ENCODE data around the gene ADARB2.

ADARB2 gene

GRCh38 chr10:1644191-1644711, 93.1 kb downstream of the ADARB2 start:
- Histone ChIP-seq H3K9me3 (ENCODE audit: severe bottlenecking) (no peaks in the 10 kb centered on the region), H3K4me1 (ENCODE audit: insufficient read depth, poor library complexity, severe bottlenecking) (no peaks in the 10 kb centered on the region), H3K36me3 (ENCODE audit: low read depth) (no peaks in the 10 kb centered on the region), H3K27ac (ENCODE audit: poor library complexity, severe bottlenecking) (no peak overlapping the region), H3K4me3 (ENCODE audit: severe bottlenecking) (no peak overlapping the region), H3K27me3 (ENCODE audit: insufficient read depth, poor library complexity, severe bottlenecking) (no peaks in the 10 kb centered on the region)
- TF ChIP-seq CTCF (IDR thresholded peaks at IDR 0.05; ENCODE audit: poor library complexity, severe bottlenecking): no peak
- no peak for ATAC-seq (ENCODE audit: low read depth)
- no peak for DNase-seq (ENCODE audit: low spot score)

DNA sequence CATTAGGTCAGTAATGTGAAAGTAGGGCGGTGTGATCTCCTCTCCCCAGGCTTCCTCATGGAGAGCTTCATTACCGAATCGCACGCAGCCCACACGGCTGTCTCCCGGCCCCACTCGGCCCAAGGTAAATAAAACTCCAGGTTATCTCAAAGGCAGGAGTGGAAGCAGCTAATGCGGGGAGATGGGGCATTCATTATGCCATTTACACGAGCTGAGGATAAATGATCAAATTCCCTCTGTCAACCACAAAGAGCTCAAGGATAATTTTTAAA, 93.5 kb downstream of the ADARB2 start:
- DNase-seq (ENCODE audit: low spot score) (no peak), ATAC-seq (ENCODE audit: low read depth) (no peak)
- TF ChIP-seq CTCF (IDR thresholded peaks at IDR 0.05; ENCODE audit: poor library complexity, severe bottlenecking): no peak
- Histone ChIP-seq H3K27ac (ENCODE audit: poor library complexity, severe bottlenecking) (no peak overlapping the region), H3K4me1 (ENCODE audit: insufficient read depth, poor library complexity, severe bottlenecking) (no peaks in the 10 kb centered on the region), H3K27me3 (ENCODE audit: insufficient read depth, poor library complexity, severe bottlenecking) (no peaks in the 10 kb centered on the region), H3K4me3 (ENCODE audit: severe bottlenecking) (no peak overlapping the region), H3K36me3 (ENCODE audit: low read depth) (no peaks in the 10 kb centered on the region), H3K9me3 (ENCODE audit: severe bottlenecking) (no peaks in the 10 kb centered on the region)

GRCh38 chr10:1643161-1643907, 94.0 kb downstream of the ADARB2 start:
- DNase-seq (ENCODE audit: low spot score) (no peak), ATAC-seq (ENCODE audit: low read depth) (0 out of 3 replicates have a peak, but pooled peaks have one; percentile 40)
- H3K4me1 ChIP-seq (ENCODE audit: insufficient read depth, poor library complexity, severe bottlenecking): no peaks in the 10 kb centered on the region
- no peaks in the 10 kb centered on the region for H3K27me3 ChIP-seq (ENCODE audit: insufficient read depth, poor library complexity, severe bottlenecking)
- no peaks in the 10 kb centered on the region for H3K9me3 ChIP-seq (ENCODE audit: severe bottlenecking)
- no peak overlapping the region for H3K27ac ChIP-seq (ENCODE audit: poor library complexity, severe bottlenecking)
- no peaks in the 10 kb centered on the region for H3K36me3 ChIP-seq (ENCODE audit: low read depth)
- no peak overlapping the region for H3K4me3 ChIP-seq (ENCODE audit: severe bottlenecking)
- TF ChIP-seq CTCF (IDR thresholded peaks at IDR 0.05; ENCODE audit: poor library complexity, severe bottlenecking): no peak

DNA sequence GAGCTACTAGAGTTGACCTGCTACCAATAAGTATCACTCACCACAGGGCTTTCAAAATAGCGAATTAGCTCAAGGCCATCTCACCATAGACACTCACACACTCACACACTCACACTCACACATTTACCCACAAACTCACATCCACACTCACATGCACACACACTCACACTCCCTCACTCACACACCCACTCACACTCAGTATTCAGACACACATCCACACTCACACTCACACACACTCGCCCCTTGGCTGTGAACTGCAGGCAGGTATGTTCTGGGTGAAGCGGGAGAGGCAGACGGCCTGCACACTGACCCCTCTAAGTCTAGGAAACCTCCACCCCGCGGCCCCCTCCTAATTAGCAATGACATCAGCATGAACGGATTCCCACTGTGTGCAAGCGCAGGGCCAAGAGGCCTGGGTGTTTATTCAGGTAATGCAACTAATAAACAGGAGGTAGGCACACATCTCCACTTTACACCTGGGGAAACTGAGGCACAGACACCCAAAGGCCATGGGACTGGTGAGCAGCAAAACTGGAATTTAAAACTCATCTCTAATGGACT, 94.6 kb downstream of the ADARB2 start:
- Histone ChIP-seq H3K4me3 (ENCODE audit: severe bottlenecking) (no peak overlapping the region), H3K4me1 (ENCODE audit: insufficient read depth, poor library complexity, severe bottlenecking) (no peaks in the 10 kb centered on the region), H3K9me3 (ENCODE audit: severe bottlenecking) (no peaks in the 10 kb centered on the region), H3K27ac (ENCODE audit: poor library complexity, severe bottlenecking) (no peak overlapping the region), H3K36me3 (ENCODE audit: low read depth) (no peaks in the 10 kb centered on the region), H3K27me3 (ENCODE audit: insufficient read depth, poor library complexity, severe bottlenecking) (peaks cover under 1% of the 10 kb centered on the region)
- no peak for ATAC-seq (ENCODE audit: low read depth)
- no peak for TF ChIP-seq CTCF (IDR thresholded peaks at IDR 0.05; ENCODE audit: poor library complexity, severe bottlenecking)
- DNase-seq (ENCODE audit: low spot score): no peak

GRCh38 chr10:1641402-1641801, 95.9 kb downstream of the ADARB2 start:
- peaks cover 6% of the 10 kb centered on the region for H3K27me3 ChIP-seq (ENCODE audit: insufficient read depth, poor library complexity, severe bottlenecking)
- no peaks in the 10 kb centered on the region for H3K36me3 ChIP-seq (ENCODE audit: low read depth)
- H3K4me3 ChIP-seq (ENCODE audit: severe bottlenecking): no peak overlapping the region
- H3K27ac ChIP-seq (ENCODE audit: poor library complexity, severe bottlenecking): no peak overlapping the region
- no peaks in the 10 kb centered on the region for H3K4me1 ChIP-seq (ENCODE audit: insufficient read depth, poor library complexity, severe bottlenecking)
- no peaks in the 10 kb centered on the region for H3K9me3 ChIP-seq (ENCODE audit: severe bottlenecking)
- no peak for ATAC-seq (ENCODE audit: low read depth)
- DNase-seq (ENCODE audit: low spot score): no peak
- no peak for TF ChIP-seq CTCF (IDR thresholded peaks at IDR 0.05; ENCODE audit: poor library complexity, severe bottlenecking)

Data from RWPE2 (cell line).